H9 (cell line): ENCODE results near the gene COL8A1. TPM values are rescaled to one million over a fixed set of nuclear protein-coding genes. Genes with fewer than 3 reads are reported as not detected.

ENCODE experiments used
- DNase-seq: peaks from one replicate; pipeline ENCODE4 v3.0.0-alpha.2; 2017
- H2AFZ ChIP-seq: one replicate; pipeline ENCODE4 v1.6.1; 2013; ENCODE audit warnings: mild to moderate bottlenecking, low read length, control low read depth, moderate library complexity
- H2AK5ac ChIP-seq: 2 replicates; pipeline ENCODE4 v1.6.1; 2013; ENCODE audit warnings: low read length, control low read depth, mixed read lengths; ENCODE audit not compliant: insufficient read length
- H2BK120ac ChIP-seq: one replicate; pipeline ENCODE4 v1.6.1; 2013; ENCODE audit warnings: low read depth, mild to moderate bottlenecking, low read length, control low read depth, inconsistent platforms; ENCODE audit not compliant: poor library complexity, severe bottlenecking
- H2BK12ac ChIP-seq: 2 replicates; pipeline ENCODE4 v1.6.1; 2013; ENCODE audit warnings: low read length, control low read depth, mixed read lengths, low read depth; ENCODE audit not compliant: insufficient read length
- H2BK15ac ChIP-seq: 2 replicates; pipeline ENCODE4 v1.6.1; 2013; ENCODE audit warnings: low read depth, low read length, control low read depth
- H2BK20ac ChIP-seq: one replicate; pipeline ENCODE4 v1.6.1; 2013; ENCODE audit warnings: low read depth, mild to moderate bottlenecking, low read length, control low read depth, inconsistent platforms; ENCODE audit not compliant: poor library complexity, severe bottlenecking
- H2BK5ac ChIP-seq: 2 replicates; pipeline ENCODE4 v1.6.1; 2013; ENCODE audit warnings: low read length, control low read depth, mixed read lengths; ENCODE audit not compliant: insufficient read length
- H3K14ac ChIP-seq: 2 replicates; pipeline ENCODE4 v1.6.1; 2013; ENCODE audit warnings: low read length, control low read depth; ENCODE audit not compliant: insufficient read depth
- H3K18ac ChIP-seq: 2 replicates; pipeline ENCODE4 v1.6.1; 2013; ENCODE audit warnings: low read depth, mild to moderate bottlenecking, mixed read lengths, low read length, control low read depth; ENCODE audit not compliant: insufficient read length
- H3K23ac ChIP-seq: 2 replicates; pipeline ENCODE4 v1.6.1; 2013; ENCODE audit warnings: low read length, control low read depth, mixed read lengths, low read depth; ENCODE audit not compliant: insufficient read length
- H3K23me2 ChIP-seq: 2 replicates; pipeline ENCODE4 v1.6.1; 2013; ENCODE audit warnings: low read depth, mild to moderate bottlenecking, mixed read lengths, low read length, control low read depth; ENCODE audit not compliant: insufficient read length, poor library complexity, severe bottlenecking
- H3K27ac ChIP-seq: 2 replicates; pipeline ENCODE4 v1.5.1; 2013; ENCODE audit warnings: low read length, control low read depth, mixed read lengths, low read depth; ENCODE audit not compliant: insufficient read length
- H3K27me3 ChIP-seq: 2 replicates; pipeline ENCODE4 v1.6.1; 2013; ENCODE audit warnings: low read length, control low read depth, inconsistent platforms; ENCODE audit not compliant: insufficient read depth
- H3K4ac ChIP-seq: 2 replicates; pipeline ENCODE4 v1.6.1; 2013; ENCODE audit warnings: low read depth, mild to moderate bottlenecking, control low read depth, inconsistent platforms, low read length, moderate library complexity
- H3K4me1 ChIP-seq: 2 replicates; pipeline ENCODE4 v1.6.1; 2013; ENCODE audit warnings: low read length, control low read depth, inconsistent platforms; ENCODE audit not compliant: insufficient read depth
- H3K4me2 ChIP-seq: 2 replicates; pipeline ENCODE4 v1.6.1; 2013; ENCODE audit warnings: low read length, control low read depth, mixed read lengths; ENCODE audit not compliant: insufficient read length, insufficient read depth
- H3K56ac ChIP-seq: 2 replicates; pipeline ENCODE4 v1.6.1; 2013; ENCODE audit warnings: low read depth, mild to moderate bottlenecking, mixed read lengths, low read length, control low read depth; ENCODE audit not compliant: insufficient read length
- H3K79me1 ChIP-seq: 2 replicates; pipeline ENCODE4 v1.6.1; 2013; ENCODE audit warnings: low read depth, mild to moderate bottlenecking, moderate library complexity, low read length, control low read depth, inconsistent platforms; ENCODE audit not compliant: insufficient read depth, poor library complexity, severe bottlenecking
- H3K79me2 ChIP-seq: 2 replicates; pipeline ENCODE4 v1.6.1; 2013; ENCODE audit warnings: low read length, control low read depth, inconsistent platforms; ENCODE audit not compliant: insufficient read depth
- H3K9ac ChIP-seq: 2 replicates; pipeline ENCODE4 v1.6.1; 2013; ENCODE audit warnings: low read length, control low read depth, mixed read lengths; ENCODE audit not compliant: insufficient read length; ENCODE audit errors: extremely low read depth
- H3K9me3 ChIP-seq: one replicate; pipeline ENCODE4 v1.6.1; 2013; ENCODE audit warnings: low read depth, low read length, inconsistent platforms; ENCODE audit not compliant: control insufficient read depth
- H3T11ph ChIP-seq: one replicate; pipeline ENCODE4 v1.6.1; 2013; ENCODE audit warnings: mild to moderate bottlenecking, low read length, control low read depth, inconsistent platforms
- H4K20me1 ChIP-seq: one replicate; pipeline ENCODE4 v1.6.1; 2013; ENCODE audit not compliant: control insufficient read depth, insufficient read length, insufficient read depth
- H4K5ac ChIP-seq: 2 replicates; pipeline ENCODE4 v1.6.1; 2013; ENCODE audit warnings: low read depth, mild to moderate bottlenecking, mixed read lengths, low read length, control low read depth; ENCODE audit not compliant: insufficient read length
- H4K8ac ChIP-seq: replicated peaks from 2 replicates; pipeline ENCODE4 v1.6.1; 2013; ENCODE audit warnings: low read length, control low read depth, mixed read lengths, low read depth; ENCODE audit not compliant: insufficient read length
- H4K91ac ChIP-seq: 2 replicates; pipeline ENCODE4 v1.6.1; 2013; ENCODE audit warnings: low read depth, mild to moderate bottlenecking, moderate library complexity, mixed read lengths, low read length, control low read depth; ENCODE audit not compliant: insufficient read length
- H3K27ac Mint-ChIP-seq, 3 experiments: 2 replicates in 2 of 3; 3 replicates in 1 of 3; pipeline ENCODE4 v1.8.0; 2020 to 2021; ENCODE audit warnings: mixed read lengths in 3 of 3, mild to moderate bottlenecking in 1 of 3, moderate library complexity in 1 of 3
- H3K27me3 Mint-ChIP-seq: 2 replicates; pipeline ENCODE4 v1.8.0; 2021; ENCODE audit warnings: low read depth, mild to moderate bottlenecking, moderate library complexity, mixed read lengths
- H3K36me3 Mint-ChIP-seq, 3 experiments: 2 replicates in 2 of 3; 3 replicates in 1 of 3; pipeline ENCODE4 v1.8.0; 2020 to 2021; ENCODE audit warnings: low read depth in 3 of 3, mixed read lengths in 3 of 3; ENCODE audit not compliant: insufficient read depth in 1 of 3
- H3K4me1 Mint-ChIP-seq, 2 experiments: 2 replicates each; pipeline ENCODE4 v1.8.0; 2020; ENCODE audit warnings: mixed read lengths in 2 of 2
- H3K4me3 Mint-ChIP-seq, 2 experiments: 2 replicates in 1 of 2; 3 replicates in 1 of 2; pipeline ENCODE4 v1.8.0; 2020 to 2021; ENCODE audit warnings: mild to moderate bottlenecking in 2 of 2, mixed read lengths in 2 of 2, moderate library complexity in 1 of 2
- H3K9me3 Mint-ChIP-seq, 2 experiments: 2 replicates in 1 of 2; 3 replicates in 1 of 2; pipeline ENCODE4 v1.8.0; 2020; ENCODE audit warnings: mild to moderate bottlenecking in 2 of 2, mixed read lengths in 2 of 2, moderate library complexity in 1 of 2
- CTCF ChIP-seq: fragments of 200-600 bp; sonication (generic); conservative IDR thresholded peaks from 3 replicates; pipeline ENCODE4 v1.8.0; 2021; ENCODE audit warnings: antibody characterized with exemption, mild to moderate bottlenecking
- WGBS: extraction: QIAGEN DNeasy Blood & Tissue Kit; methylation state at CpG from one replicate; pipeline ENCODE4 v1.1.7; 2013; ENCODE audit warnings: missing lambda C conversion rate, low lambda C conversion rate, mixed read lengths; ENCODE audit not compliant: insufficient read length; ENCODE audit errors: extremely low coverage; 5-methylcytosine and 5-hydroxymethylcytosine counted together
- total RNA-seq: library from RNA; stranded (reverse); gene quantifications from 2 replicates; pipeline ENCODE4 v1.2.1, GENCODE V29; 2021

The COL8A1 gene
- total RNA-seq, 1 experiment from 2014 or later, result 0.17 TPM

- no peak overlapping the region for H4K5ac ChIP-seq
- H3K27me3 Mint-ChIP-seq, result no peaks in the 10 kb centered on the region
- H3K4me1 ChIP-seq, result no peaks in the 10 kb centered on the region
- no peak overlapping the region for H3K27ac ChIP-seq
- no peak overlapping the region for H2AK5ac ChIP-seq
- no peak overlapping the region for H2BK5ac ChIP-seq
- H3K79me1 ChIP-seq, result peaks cover 2% of the 10 kb centered on the region
- no peak overlapping the region for H2BK12ac ChIP-seq
- H3K27ac Mint-ChIP-seq, result no peak overlapping the region
- no peak overlapping the region for H2AFZ ChIP-seq
- H4K8ac ChIP-seq, result no peak overlapping the region
- no peak overlapping the region for H3K4ac ChIP-seq
- no peak overlapping the region for H3K14ac ChIP-seq
- H3T11ph ChIP-seq, result no peak overlapping the region
- no peaks in the 10 kb centered on the region for H3K9me3 ChIP-seq
- no peaks in the 10 kb centered on the region for H3K79me2 ChIP-seq
- no CpG with 5 or more reads among the region's 3 CpGs for WGBS
- H3K9me3 Mint-ChIP-seq, result no peaks in the 10 kb centered on the region
- no peaks in the 10 kb centered on the region for H3K23me2 ChIP-seq
- no peak overlapping the region for H2BK120ac ChIP-seq
- no peak overlapping the region for H3K4me3 Mint-ChIP-seq
- H4K91ac ChIP-seq, result no peak overlapping the region
- H3K4me2 ChIP-seq, result no peak overlapping the region
- peaks cover 0 to 2% (median 0%) of the 10 kb centered on the region in 3 experiments; a peak in 1 of 7 replicates for H3K36me3 Mint-ChIP-seq
- peaks cover 2 to 8% of the 10 kb centered on the region in 2 experiments; a peak in 3 of 4 replicates for H3K4me1 Mint-ChIP-seq
- no peaks in the 10 kb centered on the region for H4K20me1 ChIP-seq
- H3K9ac ChIP-seq, result no peak overlapping the region
- DNase-seq, result no peak
- H3K56ac ChIP-seq, result no peak overlapping the region
- no peak for TF ChIP-seq CTCF
- H2BK20ac ChIP-seq, result no peak overlapping the region
- no peaks in the 10 kb centered on the region for H3K27me3 ChIP-seq
- no peak overlapping the region for H3K23ac ChIP-seq
- H2BK15ac ChIP-seq, result no peak overlapping the region
- H3K18ac ChIP-seq, result no peak overlapping the region
These were observed 191.4 kb downstream of the COL8A1 start for GRCh38 chr3:99829844-99830243.
